Neuronal stem cell (in vitro differentiated cells): ENCODE results near the gene NCLN.
A peak's percentile ranks its signal among the peaks of the same experiment; 100 is the strongest.

Source experiments
- DNase-seq: peaks from one replicate; pipeline ENCODE4 v3.0.0-alpha.2; 2013; ENCODE audit warnings: low spot score
- H2AFZ ChIP-seq: one replicate; pipeline ENCODE4 v1.6.1; 2013; ENCODE audit warnings: mild to moderate bottlenecking, low read length, inconsistent platforms
- H2AK5ac ChIP-seq: 2 replicates; pipeline ENCODE4 v1.6.1; 2013; ENCODE audit warnings: low read depth, mild to moderate bottlenecking, inconsistent platforms, low read length, moderate library complexity, mixed read lengths
- H2BK120ac ChIP-seq: 2 replicates; pipeline ENCODE4 v1.6.1; 2013; ENCODE audit warnings: low read depth, mild to moderate bottlenecking, inconsistent platforms, low read length, moderate library complexity, mixed read lengths
- H2BK12ac ChIP-seq: one replicate; pipeline ENCODE4 v1.6.1; 2013; ENCODE audit warnings: low read length, inconsistent platforms
- H2BK15ac ChIP-seq: 2 replicates; pipeline ENCODE4 v1.6.1; 2013; ENCODE audit warnings: mild to moderate bottlenecking, low read length, inconsistent platforms, mixed read lengths
- H2BK5ac ChIP-seq: one replicate; pipeline ENCODE4 v1.6.1; 2013; ENCODE audit warnings: inconsistent platforms, mild to moderate bottlenecking, low read length, moderate library complexity
- H3K14ac ChIP-seq: one replicate; pipeline ENCODE4 v1.6.1; 2013; ENCODE audit warnings: low read length, inconsistent platforms
- H3K18ac ChIP-seq: 2 replicates; pipeline ENCODE4 v1.6.1; 2013; ENCODE audit warnings: low read length, inconsistent platforms
- H3K23ac ChIP-seq: 2 replicates; pipeline ENCODE4 v1.6.1; 2013; ENCODE audit warnings: low read depth, mild to moderate bottlenecking, mixed read lengths, low read length, inconsistent platforms; ENCODE audit not compliant: poor library complexity
- H3K27ac ChIP-seq: replicated peaks from 3 replicates; pipeline ENCODE4 v1.5.1; 2013; ENCODE audit warnings: low read length, inconsistent platforms
- H3K27me3 ChIP-seq, 3 experiments: 2 replicates each; pipeline ENCODE4 v1.6.1; 2013; ENCODE audit warnings: low read length in 3 of 3, mild to moderate bottlenecking in 2 of 3, inconsistent platforms in 1 of 3, low read depth in 1 of 3, mixed read lengths in 1 of 3, moderate library complexity in 1 of 3; ENCODE audit not compliant: control insufficient read depth in 3 of 3, insufficient read depth in 3 of 3
- H3K36me3 ChIP-seq, 2 donors: replicated peaks in 1 of 2; 2 replicates each; pipeline ENCODE4 v1.6.1; 2013; ENCODE audit warnings: low read length in 2 of 2; ENCODE audit not compliant: control insufficient read depth in 2 of 2, insufficient read depth in 2 of 2
- H3K4ac ChIP-seq: 2 replicates; pipeline ENCODE4 v1.6.1; 2013; ENCODE audit warnings: inconsistent platforms, mild to moderate bottlenecking, low read length, moderate library complexity
- H3K4me1 ChIP-seq, 2 donors: 1 replicate in 1 of 2; 2 replicates in 1 of 2; pipeline ENCODE4 v1.6.1; 2013; ENCODE audit warnings: low read length in 2 of 2, low read depth in 1 of 2; ENCODE audit not compliant: control insufficient read depth in 2 of 2, insufficient read depth in 1 of 2
- H3K4me2 ChIP-seq: one replicate; pipeline ENCODE4 v1.6.1; 2013; ENCODE audit warnings: mild to moderate bottlenecking, low read length, inconsistent platforms; ENCODE audit not compliant: insufficient read depth, poor library complexity, severe bottlenecking
- H3K4me3 ChIP-seq, 2 donors: 2 replicates each; pipeline ENCODE4 v1.5.1; 2013; ENCODE audit warnings: low read length in 2 of 2, mild to moderate bottlenecking in 2 of 2, inconsistent platforms in 1 of 2, moderate library complexity in 1 of 2
- H3K79me1 ChIP-seq: one replicate; pipeline ENCODE4 v1.6.1; 2013; ENCODE audit warnings: low read depth, mild to moderate bottlenecking, inconsistent platforms, low read length, moderate library complexity
- H3K9ac ChIP-seq: one replicate; pipeline ENCODE4 v1.6.1; 2013; ENCODE audit warnings: mild to moderate bottlenecking, low read depth, low read length, inconsistent platforms; ENCODE audit not compliant: poor library complexity
- H3K9me3 ChIP-seq, 2 donors: replicated peaks in 1 of 2; 2 replicates each; pipeline versions ENCODE3 to v1.6.1; 2013; ENCODE audit warnings: low read length in 2 of 2, mild to moderate bottlenecking in 2 of 2, inconsistent platforms in 1 of 2, low read depth in 1 of 2, mixed read lengths in 1 of 2, moderate library complexity in 1 of 2; ENCODE audit not compliant: control insufficient read depth in 2 of 2, insufficient read depth in 1 of 2
- H4K8ac ChIP-seq: one replicate; pipeline ENCODE4 v1.6.1; 2013; ENCODE audit warnings: low read depth, mild to moderate bottlenecking, inconsistent platforms, low read length, moderate library complexity
- H4K91ac ChIP-seq: one replicate; pipeline ENCODE4 v1.6.1; 2013; ENCODE audit warnings: low read length, low read depth, mild to moderate bottlenecking, inconsistent platforms; ENCODE audit not compliant: poor library complexity
- WGBS, 2 donors: extraction: QIAGEN DNeasy Blood & Tissue Kit; methylation state at CpG; one replicate each; pipeline ENCODE4 v1.1.7; 2013; ENCODE audit warnings: missing lambda C conversion rate in 2 of 2, mixed read lengths in 1 of 2; ENCODE audit not compliant: insufficient read length in 2 of 2, insufficient replicate concordance in 1 of 2; ENCODE audit errors: extremely low coverage in 2 of 2; 5-methylcytosine and 5-hydroxymethylcytosine counted together

NCLN gene

GRCh38 chr19:3175781-3176714 is 9.7 kb upstream of the NCLN start:
- no peaks in the 10 kb centered on the region for H3K36me3 ChIP-seq
- DNase-seq, result no peak

GRCh38 chr19:3176715-3177501 is 8.8 kb upstream of the NCLN start:
- Histone ChIP-seq H3K4ac (no peak overlapping the region), H3K4me3 (no peak overlapping the region), H2BK12ac (peak overlapping the region; percentile 41), H4K91ac (peak overlapping the region; percentile 53), H3K23ac (peak overlapping the region; percentile 89), H3K4me1 (no peaks in the 10 kb centered on the region), H3K9ac (peak overlapping the region; percentile 12), H3K14ac (no peak overlapping the region), H3K4me2 (no peak overlapping the region), H2AK5ac (peak overlapping the region; percentile 84), H2AFZ (no peak overlapping the region), H3K79me1 (no peaks in the 10 kb centered on the region), H3K36me3 (no peaks in the 10 kb centered on the region), H3K27me3 (no peaks in the 10 kb centered on the region), H3K9me3 (no peaks in the 10 kb centered on the region), H3K18ac (peak overlapping the region; percentile 84), H2BK5ac (peak overlapping the region; percentile 75), H2BK120ac (peak overlapping the region; percentile 93), H4K8ac (peak overlapping the region; percentile 6), H2BK15ac (peak overlapping the region; percentile 85), H3K27ac (no peak overlapping the region)
- no peak for DNase-seq
- WGBS, 2 donors, result no CpG with 5 or more reads among the region's 11 CpGs

More at GRCh38 chr19:3175781-3176714, 9.7 kb upstream of the NCLN start:
- no peak overlapping the region for H3K4me3 ChIP-seq
- H3K9me3 ChIP-seq, result no peaks in the 10 kb centered on the region
- H2BK120ac ChIP-seq, result no peak overlapping the region
- H3K23ac ChIP-seq, result no peak overlapping the region
- H3K4me1 ChIP-seq, result no peaks in the 10 kb centered on the region
- no peak overlapping the region for H4K91ac ChIP-seq
- no peaks in the 10 kb centered on the region for H3K79me1 ChIP-seq
- H2BK12ac ChIP-seq, result no peak overlapping the region
- no peak overlapping the region for H4K8ac ChIP-seq
- H3K27me3 ChIP-seq, result no peaks in the 10 kb centered on the region
- H3K9ac ChIP-seq, result no peak overlapping the region
- H2AK5ac ChIP-seq, result peak overlapping the region; percentile 84
- H3K18ac ChIP-seq, result no peak overlapping the region
- no peak overlapping the region for H2AFZ ChIP-seq
- no peak overlapping the region for H3K14ac ChIP-seq
- no CpG with 5 or more reads among the region's 17 CpGs for WGBS, 2 donors
- no peak overlapping the region for H3K4me2 ChIP-seq
- H3K4ac ChIP-seq, result no peak overlapping the region
- no peak overlapping the region for H2BK5ac ChIP-seq
- no peak overlapping the region for H3K27ac ChIP-seq
- peak overlapping the region; percentile 85 for H2BK15ac ChIP-seq

- Histone ChIP-seq H3K4ac (no peak within 1 kb of the TSS), H4K8ac (peak within 1 kb of the TSS; percentile 65), H3K36me3 (no peaks in the 10 kb centered on the region), H2AFZ (peak within 1 kb of the TSS; percentile 22), H2AK5ac (peak within 1 kb of the TSS; percentile 63), H3K27me3 (no peaks in the 10 kb centered on the region), H3K79me1 (no peaks in the 10 kb centered on the region), H2BK5ac (peak within 1 kb of the TSS; percentile 13), H3K18ac (peak within 1 kb of the TSS; percentile 17), H3K4me2 (no peak within 1 kb of the TSS), H3K9ac (no peak within 1 kb of the TSS), H3K14ac (peak within 1 kb of the TSS; percentile 38), H2BK15ac (no peak within 1 kb of the TSS), H4K91ac (no peak within 1 kb of the TSS), H3K4me3 (no peak within 1 kb of the TSS), H3K27ac (no peak within 1 kb of the TSS), H2BK12ac (peak within 1 kb of the TSS; percentile 94), H3K23ac (peak within 1 kb of the TSS; percentile 52), H2BK120ac (no peak within 1 kb of the TSS), H3K4me1 (no peaks in the 10 kb centered on the region), H3K9me3 (no peaks in the 10 kb centered on the region)
- no peak for DNase-seq
- no CpG with 5 or more reads among the region's 42 CpGs for WGBS, 2 donors
Measured at GRCh38 chr19:3178377-3178972, 7.3 kb upstream of the NCLN start, which contains the start of gene S1PR4. Gene S1PR4, plus strand, starts transcription at chr19:3178769. Its CDS starts 24 bp downstream, at chr19:3178793.
